ENCODE measurements around the gene CYP2U1.
A peak's percentile ranks its signal among the peaks of the same experiment; 100 is the strongest.

Gene CYP2U1

DNA sequence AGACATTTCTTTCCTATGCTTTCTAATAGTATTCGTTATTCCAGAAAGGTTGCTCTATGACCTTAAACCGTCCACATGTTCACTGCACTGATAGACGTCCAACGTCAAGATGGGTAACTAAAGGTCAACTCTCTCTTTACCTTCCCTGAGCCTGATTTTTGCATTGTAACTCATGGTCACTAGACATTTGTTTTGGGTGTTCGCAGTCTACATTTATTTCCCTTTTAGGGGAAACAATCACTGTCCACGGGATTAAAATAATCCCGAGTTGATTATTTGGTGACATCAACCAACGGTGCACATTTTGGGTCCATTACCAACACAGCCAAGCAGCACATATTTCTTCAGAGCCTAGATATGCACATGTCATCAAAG lies 57.8 kb downstream of the CYP2U1 start:
- H3K9me3 ChIP-seq (ENCODE audit: control insufficient read depth in 1 of 2, low read length in 2 of 2): no peaks in the 10 kb centered on the region

DNA sequence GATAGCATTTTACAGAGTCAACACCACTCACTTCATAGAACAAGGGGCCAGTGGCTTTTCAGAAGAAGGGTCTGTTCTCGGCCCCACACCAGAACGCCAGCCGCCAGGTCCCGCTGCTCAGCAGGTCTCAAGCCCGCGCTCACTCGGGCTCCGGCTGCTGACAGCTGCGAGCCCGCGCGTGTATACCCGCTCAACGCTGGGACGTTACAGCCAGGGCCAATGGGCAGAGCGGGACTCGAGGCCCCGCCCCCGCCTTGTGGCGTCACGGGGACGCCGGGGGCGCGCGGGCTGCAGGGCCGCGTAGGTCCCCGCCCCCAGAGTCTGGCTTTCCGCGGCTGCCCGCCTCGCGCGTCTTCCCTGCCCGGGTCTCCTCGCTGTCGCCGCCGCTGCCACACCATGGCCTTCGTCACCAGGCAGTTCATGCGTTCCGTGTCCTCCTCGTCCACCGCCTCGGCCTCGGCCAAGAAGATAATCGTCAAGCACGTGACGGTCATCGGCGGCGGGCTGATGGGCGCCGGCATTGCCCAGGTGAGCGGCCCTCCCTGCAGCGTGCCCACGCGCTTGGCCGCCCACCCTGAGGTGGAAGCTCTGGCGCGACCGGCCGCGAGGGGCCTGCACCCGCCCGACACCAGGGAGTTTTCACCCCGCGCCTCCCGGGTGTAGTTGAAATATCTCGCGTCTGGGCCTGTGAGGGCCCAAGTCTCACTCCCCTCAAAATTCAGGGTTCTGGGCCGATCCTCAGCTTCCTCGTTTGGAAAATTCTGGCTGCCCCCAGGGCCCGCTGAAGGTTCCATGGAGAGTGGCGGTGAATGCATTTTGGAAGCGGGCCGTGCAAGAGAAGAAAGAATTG lies 58.4 kb downstream of the CYP2U1 start, which contains the start of gene HADH:
Gene HADH, plus strand, starts transcription at position 353 of the 850 bp plus-strand sequence. Its CDS starts 44 bp downstream, at position 397.
- Histone ChIP-seq H3K4me3 (ENCODE audit: low read depth in 1 of 2, low read length in 2 of 2) (peak within 1 kb of the TSS; percentile 66 to 89), H3K27me3 (ENCODE audit: low read depth, low read length) (no peaks in the 10 kb centered on the region), H3K9me3 (ENCODE audit: control insufficient read depth in 1 of 2, low read length in 2 of 2) (no peaks in the 10 kb centered on the region), H3K4me1 (ENCODE audit: control insufficient read depth in 1 of 2, insufficient read depth in 2 of 2, low read length in 2 of 2) (peaks cover 7 to 24% of the 10 kb centered on the region in 2 donors), H3K36me3 (ENCODE audit: control insufficient read depth in 1 of 2, insufficient read depth in 2 of 2, low read length in 2 of 2) (no peaks in the 10 kb centered on the region), H3K27ac (ENCODE audit: low read length) (peak within 1 kb of the TSS; percentile 86)

More for the DNA sequence above, 57.8 kb downstream of the CYP2U1 start:
- Histone ChIP-seq H3K4me1 (ENCODE audit: control insufficient read depth in 1 of 2, insufficient read depth in 2 of 2, low read length in 2 of 2) (peaks cover 7 to 24% of the 10 kb centered on the region in 2 donors), H3K4me3 (ENCODE audit: low read depth in 1 of 2, low read length in 2 of 2) (peak overlapping the region; percentile 66 to 89), H3K27ac (ENCODE audit: low read length) (peak overlapping the region; percentile 86), H3K36me3 (ENCODE audit: control insufficient read depth in 1 of 2, insufficient read depth in 2 of 2, low read length in 2 of 2) (no peaks in the 10 kb centered on the region), H3K27me3 (ENCODE audit: low read depth, low read length) (no peaks in the 10 kb centered on the region)

DNA sequence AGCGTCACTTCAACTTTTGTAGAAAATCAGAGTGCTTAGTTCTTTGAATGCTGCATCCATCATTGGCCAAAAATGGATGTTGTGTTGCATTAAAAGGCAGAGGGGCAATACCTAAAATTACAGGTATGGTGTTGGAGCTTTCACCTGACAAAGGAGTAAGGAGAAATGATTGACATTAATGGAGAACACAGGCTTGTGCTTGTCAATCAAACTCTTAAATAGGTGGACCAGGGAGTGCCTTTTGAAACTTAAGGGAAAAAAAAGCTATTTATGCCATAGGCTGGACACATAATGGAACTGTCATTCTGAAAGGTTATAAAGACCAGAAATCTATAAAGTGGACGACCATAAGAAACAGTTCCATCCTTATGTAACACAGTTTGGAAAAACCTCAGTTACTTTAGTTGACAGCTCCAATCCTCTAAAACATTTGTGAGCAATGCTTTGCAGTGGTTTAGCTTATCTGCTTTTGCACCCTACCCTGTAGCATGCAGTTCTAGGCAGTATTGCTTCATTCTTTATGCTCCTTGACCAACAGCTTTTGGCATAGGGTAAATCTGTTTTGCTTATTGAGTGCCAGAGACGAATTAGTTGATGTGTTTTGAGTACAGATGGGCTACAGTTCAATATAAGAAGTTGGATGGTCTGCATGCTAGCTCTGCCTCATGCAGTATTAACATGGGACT lies 60.7 kb downstream of the CYP2U1 start:
- Histone ChIP-seq H3K9me3 (ENCODE audit: control insufficient read depth in 1 of 2, low read length in 2 of 2) (no peaks in the 10 kb centered on the region), H3K4me1 (ENCODE audit: control insufficient read depth in 1 of 2, insufficient read depth in 2 of 2, low read length in 2 of 2) (peaks cover 7 to 24% of the 10 kb centered on the region in 2 donors), H3K27ac (ENCODE audit: low read length) (peak overlapping the region; percentile 39), H3K36me3 (ENCODE audit: control insufficient read depth in 1 of 2, insufficient read depth in 2 of 2, low read length in 2 of 2) (no peaks in the 10 kb centered on the region), H3K27me3 (ENCODE audit: low read depth, low read length) (no peaks in the 10 kb centered on the region), H3K4me3 (ENCODE audit: low read depth in 1 of 2, low read length in 2 of 2) (peak overlapping the region; percentile 27 to 33)

DNA sequence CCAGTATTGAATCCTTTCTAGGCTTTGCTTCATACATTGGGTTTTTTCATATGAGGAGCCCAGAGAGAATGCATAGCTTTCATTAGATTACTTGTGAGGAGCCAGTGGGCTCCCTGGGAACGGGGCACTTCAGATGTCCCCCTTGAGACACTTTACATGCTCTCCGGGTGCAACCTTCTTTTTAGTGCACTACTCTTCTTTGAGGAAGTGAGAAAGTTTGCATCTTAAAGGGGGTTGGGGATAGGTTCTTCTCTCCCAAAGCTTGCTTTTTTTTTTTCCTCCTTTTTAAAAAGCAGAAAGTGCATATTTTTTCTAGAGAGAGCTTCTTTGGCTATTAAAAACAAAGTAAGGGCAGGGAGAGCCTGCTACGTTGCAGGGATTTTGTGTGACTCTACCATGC lies 62.6 kb downstream of the CYP2U1 start:
- H3K9me3 ChIP-seq (ENCODE audit: control insufficient read depth in 1 of 2, low read length in 2 of 2): no peaks in the 10 kb centered on the region
- H3K4me3 ChIP-seq (ENCODE audit: low read depth in 1 of 2, low read length in 2 of 2): no peak overlapping the region
- H3K27me3 ChIP-seq (ENCODE audit: low read depth, low read length): no peaks in the 10 kb centered on the region
- no peak overlapping the region for H3K27ac ChIP-seq (ENCODE audit: low read length)
- H3K4me1 ChIP-seq (ENCODE audit: control insufficient read depth in 1 of 2, insufficient read depth in 2 of 2, low read length in 2 of 2): peaks cover 3 to 20% of the 10 kb centered on the region in 2 donors
- no peaks in the 10 kb centered on the region for H3K36me3 ChIP-seq (ENCODE audit: control insufficient read depth in 1 of 2, insufficient read depth in 2 of 2, low read length in 2 of 2)

DNA sequence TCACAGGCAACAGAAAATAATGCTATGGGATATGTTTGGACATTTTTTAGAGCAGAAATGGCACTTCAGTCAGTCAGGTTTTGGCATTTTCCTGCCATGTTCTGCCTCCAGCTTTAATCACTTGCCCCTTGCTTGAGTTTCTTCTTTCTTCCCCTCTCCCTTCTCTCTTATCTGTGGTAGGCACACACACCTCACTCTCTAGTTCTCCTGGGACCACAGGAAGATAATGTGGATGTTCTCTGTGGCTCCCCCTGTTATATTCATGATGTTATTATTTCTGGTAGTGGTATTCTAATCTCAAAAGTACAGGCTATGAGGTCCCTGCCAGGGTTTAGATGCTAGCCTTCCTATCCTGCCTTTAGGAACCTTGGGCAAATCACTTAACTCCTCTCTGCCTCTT lies 63.5 kb downstream of the CYP2U1 start:
- no peak overlapping the region for H3K27ac ChIP-seq (ENCODE audit: low read length)
- no peak overlapping the region for H3K4me3 ChIP-seq (ENCODE audit: low read depth in 1 of 2, low read length in 2 of 2)
- no peaks in the 10 kb centered on the region for H3K27me3 ChIP-seq (ENCODE audit: low read depth, low read length)
- H3K36me3 ChIP-seq (ENCODE audit: control insufficient read depth in 1 of 2, insufficient read depth in 2 of 2, low read length in 2 of 2): no peaks in the 10 kb centered on the region
- H3K4me1 ChIP-seq (ENCODE audit: control insufficient read depth in 1 of 2, insufficient read depth in 2 of 2, low read length in 2 of 2): peaks cover 0 to 17% of the 10 kb centered on the region in 2 donors
- no peaks in the 10 kb centered on the region for H3K9me3 ChIP-seq (ENCODE audit: control insufficient read depth in 1 of 2, low read length in 2 of 2)

DNA sequence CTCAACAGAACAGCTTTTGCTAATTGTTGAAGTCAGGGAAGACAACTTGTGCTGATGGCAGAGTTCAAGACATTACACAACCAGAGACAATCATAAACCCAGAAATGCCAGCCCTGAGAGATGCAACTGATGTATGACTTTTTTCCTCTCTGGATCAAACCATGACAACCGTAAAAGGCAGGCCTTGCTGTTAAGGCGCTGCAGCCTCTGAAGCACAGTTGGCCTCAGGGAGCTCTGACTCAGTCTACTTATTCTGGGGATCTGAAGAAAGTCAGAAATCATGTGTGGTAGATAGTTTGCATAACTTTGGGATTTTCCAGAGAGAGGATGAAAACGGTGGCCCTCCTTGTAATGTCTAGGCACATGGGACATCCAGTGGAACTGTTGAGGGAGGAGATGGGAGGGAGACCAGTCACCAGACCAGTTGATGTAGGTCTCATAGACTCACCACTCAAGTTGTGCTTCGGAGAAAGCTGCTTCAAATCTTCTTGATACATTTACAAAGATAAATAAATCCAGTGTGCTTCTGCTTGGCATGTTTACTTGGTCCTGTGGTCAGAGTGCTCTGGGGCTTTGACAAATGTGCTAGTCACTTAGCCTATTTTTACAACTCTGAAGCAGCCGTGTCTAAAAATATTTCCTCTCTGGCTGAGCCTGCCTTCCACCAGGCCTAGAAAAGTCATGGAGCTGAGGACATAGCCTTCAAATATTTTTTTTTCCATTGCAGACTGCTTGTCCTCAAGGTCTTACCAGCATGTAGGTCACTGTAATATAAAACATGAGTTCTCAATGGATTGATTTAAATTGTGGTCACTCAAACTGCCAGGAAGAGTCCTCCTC lies 65.8 kb downstream of the CYP2U1 start:
- Histone ChIP-seq H3K4me3 (ENCODE audit: low read depth in 1 of 2, low read length in 2 of 2) (no peak overlapping the region), H3K27ac (ENCODE audit: low read length) (peak overlapping the region; percentile 35), H3K4me1 (ENCODE audit: control insufficient read depth in 1 of 2, insufficient read depth in 2 of 2, low read length in 2 of 2) (peaks cover 0 to 7% of the 10 kb centered on the region in 2 donors), H3K9me3 (ENCODE audit: control insufficient read depth in 1 of 2, low read length in 2 of 2) (no peaks in the 10 kb centered on the region), H3K36me3 (ENCODE audit: control insufficient read depth in 1 of 2, insufficient read depth in 2 of 2, low read length in 2 of 2) (peaks cover 0 to 7% of the 10 kb centered on the region in 2 donors), H3K27me3 (ENCODE audit: low read depth, low read length) (no peaks in the 10 kb centered on the region)

DNA sequence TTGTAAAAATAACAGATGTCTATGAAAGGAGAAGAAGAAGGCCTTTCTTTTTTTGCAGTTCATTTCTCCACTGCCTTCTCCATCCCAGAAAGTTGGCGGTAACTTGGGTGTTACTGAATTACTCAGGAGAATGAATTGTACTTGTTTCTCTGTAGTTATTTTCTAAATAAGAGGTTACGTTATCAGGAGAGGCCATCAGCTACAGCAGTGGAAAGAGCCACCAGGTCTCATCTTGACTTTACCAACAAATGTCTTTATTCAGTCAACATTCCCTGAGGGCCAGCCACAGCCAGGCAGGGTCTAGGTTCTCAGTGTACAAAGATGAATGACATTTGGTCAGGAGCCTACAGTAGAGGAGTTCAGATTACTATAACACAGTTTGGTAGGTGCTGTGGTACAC lies 66.4 kb downstream of the CYP2U1 start:
- Histone ChIP-seq H3K4me3 (ENCODE audit: low read depth in 1 of 2, low read length in 2 of 2) (no peak overlapping the region), H3K27ac (ENCODE audit: low read length) (peak overlapping the region; percentile 32), H3K9me3 (ENCODE audit: control insufficient read depth in 1 of 2, low read length in 2 of 2) (no peaks in the 10 kb centered on the region), H3K36me3 (ENCODE audit: control insufficient read depth in 1 of 2, insufficient read depth in 2 of 2, low read length in 2 of 2) (peaks cover 0 to 7% of the 10 kb centered on the region in 2 donors), H3K4me1 (ENCODE audit: control insufficient read depth in 1 of 2, insufficient read depth in 2 of 2, low read length in 2 of 2) (peaks cover 0 to under 1% of the 10 kb centered on the region in 2 donors), H3K27me3 (ENCODE audit: low read depth, low read length) (no peaks in the 10 kb centered on the region)

DNA sequence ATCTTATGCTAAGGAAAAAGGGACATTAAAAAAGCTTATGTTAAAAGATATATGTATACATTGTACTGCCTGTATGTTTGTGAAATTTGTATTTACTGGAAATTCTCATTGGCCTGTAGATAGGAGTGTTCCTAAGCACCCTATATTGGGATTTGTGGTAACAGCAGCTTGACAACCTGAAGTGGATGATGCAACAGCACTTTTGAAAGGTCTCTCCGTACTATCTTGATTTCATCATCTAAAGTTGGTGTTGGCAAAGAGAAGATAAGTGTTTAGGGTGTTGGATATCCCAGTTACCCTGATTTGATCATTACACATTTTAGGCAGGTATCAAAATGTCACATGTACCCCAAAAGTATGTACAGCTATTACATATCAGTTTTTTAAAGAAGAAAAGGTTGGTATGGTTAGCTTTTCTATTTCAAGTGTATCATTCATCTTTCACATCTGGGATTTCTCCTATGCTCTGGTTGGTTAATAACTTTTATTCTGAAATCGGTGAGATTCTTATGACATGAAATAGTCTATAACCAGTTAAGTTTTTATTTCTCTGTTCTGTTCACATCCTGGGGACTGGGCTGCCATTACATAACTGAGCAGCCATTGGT lies 68.7 kb downstream of the CYP2U1 start:
- H3K27me3 ChIP-seq (ENCODE audit: low read depth, low read length): no peaks in the 10 kb centered on the region
- H3K4me1 ChIP-seq (ENCODE audit: control insufficient read depth in 1 of 2, insufficient read depth in 2 of 2, low read length in 2 of 2): peaks cover 0 to 8% of the 10 kb centered on the region in 2 donors
- H3K27ac ChIP-seq (ENCODE audit: low read length): no peak overlapping the region

DNA sequence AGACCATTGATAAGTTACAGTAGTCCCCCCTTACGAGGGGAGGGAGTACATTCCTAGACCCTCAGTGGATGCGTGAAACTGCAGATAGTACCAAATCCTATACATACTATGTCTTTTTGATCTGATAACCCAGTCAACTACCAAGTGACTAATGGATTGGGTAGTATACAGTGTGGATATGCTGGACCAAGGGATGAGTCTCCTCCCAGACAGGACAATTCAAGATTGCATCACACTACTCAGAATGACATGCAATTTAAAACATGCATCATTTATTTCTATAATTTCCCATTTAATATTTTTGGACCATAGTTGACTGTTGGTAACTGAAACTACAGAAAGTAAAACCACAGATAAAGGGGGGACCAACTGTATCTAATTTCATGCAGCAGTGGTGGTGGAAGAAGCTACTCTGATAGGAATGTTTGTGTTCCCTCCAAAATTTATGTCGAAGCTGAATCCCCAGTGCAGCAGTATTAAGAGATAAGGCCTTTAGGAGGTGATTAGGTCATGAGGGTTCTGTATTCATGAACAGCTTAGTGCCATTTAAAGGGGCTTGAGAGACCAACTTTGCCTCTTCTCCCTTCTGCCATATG lies 70.3 kb downstream of the CYP2U1 start:
- Histone ChIP-seq H3K4me3 (ENCODE audit: low read depth in 1 of 2, low read length in 2 of 2) (no peak overlapping the region), H3K4me1 (ENCODE audit: control insufficient read depth in 1 of 2, insufficient read depth in 2 of 2, low read length in 2 of 2) (peaks cover 0 to 8% of the 10 kb centered on the region in 2 donors)

More for the DNA sequence above, 68.7 kb downstream of the CYP2U1 start:
- peaks cover 0 to 7% of the 10 kb centered on the region in 2 donors for H3K36me3 ChIP-seq (ENCODE audit: control insufficient read depth in 1 of 2, insufficient read depth in 2 of 2, low read length in 2 of 2)
- H3K4me3 ChIP-seq (ENCODE audit: low read depth in 1 of 2, low read length in 2 of 2): no peak overlapping the region
- no peaks in the 10 kb centered on the region for H3K9me3 ChIP-seq (ENCODE audit: control insufficient read depth in 1 of 2, low read length in 2 of 2)

More for the DNA sequence above, 70.3 kb downstream of the CYP2U1 start:
- no peaks in the 10 kb centered on the region for H3K9me3 ChIP-seq (ENCODE audit: control insufficient read depth in 1 of 2, low read length in 2 of 2)
- no peaks in the 10 kb centered on the region for H3K27me3 ChIP-seq (ENCODE audit: low read depth, low read length)
- peaks cover 0 to 7% of the 10 kb centered on the region in 2 donors for H3K36me3 ChIP-seq (ENCODE audit: control insufficient read depth in 1 of 2, insufficient read depth in 2 of 2, low read length in 2 of 2)
- H3K27ac ChIP-seq (ENCODE audit: low read length): no peak overlapping the region
